Keratinocyte (primary cell): ENCODE results near the gene TNFAIP2.
"Not testable (repeated sequence)": the region's sequence is repeated elsewhere in the genome, so short reads cannot be mapped to it uniquely, and the experiment has no call there.

Experiments used
- EZH2 ChIP-seq: IDR thresholded peaks from one replicate; pipeline ENCODE4 v1.6.1; 2012; ENCODE audit warnings: inconsistent platforms, mild to moderate bottlenecking, low read length, moderate library complexity
- TF ChIP-seq, protein P1 (sequence below), 3 experiments: IDR thresholded peaks in 1 of 3; conservative IDR thresholded peaks in 1 of 3; optimal IDR thresholded peaks in 1 of 3; 2 replicates in 2 of 3; 3 replicates in 1 of 3; pipeline versions ENCODE3 to v1.5.1; 2011; ENCODE audit warnings: low read length in 3 of 3, mild to moderate bottlenecking in 3 of 3, moderate library complexity in 2 of 3, control low read depth in 1 of 3, inconsistent platforms in 1 of 3; ENCODE audit not compliant: insufficient read depth in 2 of 3; ENCODE audit errors: extremely low read depth in 1 of 3

DNA sequence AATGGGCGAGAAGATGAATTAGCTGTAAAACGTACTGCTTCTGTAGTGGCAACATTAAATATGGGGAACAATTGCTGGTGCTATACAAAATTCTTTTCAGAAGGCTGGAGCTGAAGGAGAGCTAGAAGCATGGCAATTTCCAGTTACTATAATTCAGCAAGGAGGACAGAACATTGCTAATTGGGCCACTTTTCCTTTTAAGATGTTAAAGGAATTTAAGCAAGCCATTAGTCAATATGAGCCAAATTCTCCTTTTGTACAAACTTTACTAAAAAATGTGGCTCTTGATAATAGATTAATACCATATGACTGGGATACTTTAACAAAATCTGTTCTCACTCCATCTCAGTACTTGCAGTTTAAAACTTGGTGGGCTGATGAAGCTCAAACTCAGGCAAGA lies 47.9 kb downstream of the TNFAIP2 start:
- TF ChIP-seq, protein P1, sequence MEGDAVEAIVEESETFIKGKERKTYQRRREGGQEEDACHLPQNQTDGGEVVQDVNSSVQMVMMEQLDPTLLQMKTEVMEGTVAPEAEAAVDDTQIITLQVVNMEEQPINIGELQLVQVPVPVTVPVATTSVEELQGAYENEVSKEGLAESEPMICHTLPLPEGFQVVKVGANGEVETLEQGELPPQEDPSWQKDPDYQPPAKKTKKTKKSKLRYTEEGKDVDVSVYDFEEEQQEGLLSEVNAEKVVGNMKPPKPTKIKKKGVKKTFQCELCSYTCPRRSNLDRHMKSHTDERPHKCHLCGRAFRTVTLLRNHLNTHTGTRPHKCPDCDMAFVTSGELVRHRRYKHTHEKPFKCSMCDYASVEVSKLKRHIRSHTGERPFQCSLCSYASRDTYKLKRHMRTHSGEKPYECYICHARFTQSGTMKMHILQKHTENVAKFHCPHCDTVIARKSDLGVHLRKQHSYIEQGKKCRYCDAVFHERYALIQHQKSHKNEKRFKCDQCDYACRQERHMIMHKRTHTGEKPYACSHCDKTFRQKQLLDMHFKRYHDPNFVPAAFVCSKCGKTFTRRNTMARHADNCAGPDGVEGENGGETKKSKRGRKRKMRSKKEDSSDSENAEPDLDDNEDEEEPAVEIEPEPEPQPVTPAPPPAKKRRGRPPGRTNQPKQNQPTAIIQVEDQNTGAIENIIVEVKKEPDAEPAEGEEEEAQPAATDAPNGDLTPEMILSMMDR (optimal IDR thresholded peaks at IDR 0.05 in 1 of 3, IDR thresholded peaks at IDR 0.05 in 1 of 3, conservative IDR thresholded peaks at IDR 0.05 in 1 of 3; ENCODE audit: extremely low read depth in 1 of 3, insufficient read depth in 2 of 3, low read length in 3 of 3), result not testable (repeated sequence)
- not testable (repeated sequence) for TF ChIP-seq EZH2
